ENCODE measurements around the gene LSM7.
"Not testable (repeated sequence)": the region's sequence is repeated elsewhere in the genome, so short reads cannot be mapped to it uniquely, and the experiment has no call there.

LSM7 gene

GRCh38 chr19:2302319-2303210 lies 25.8 kb downstream of the LSM7 start:
- DNase-seq (ENCODE audit: low read depth), result no peak

GRCh38 chr19:2300533-2300932 lies 27.9 kb downstream of the LSM7 start:
- no peak for DNase-seq (ENCODE audit: low read depth)

- no peak for DNase-seq (ENCODE audit: low read depth)
Observed at GRCh38 chr19:2296141-2296540, 32.2 kb downstream of the LSM7 start.

- DNase-seq (ENCODE audit: low read depth), result no peak
Observed at GRCh38 chr19:2294687-2295335, 33.6 kb downstream of the LSM7 start.

GRCh38 chr19:2291185-2291751 lies 37.1 kb downstream of the LSM7 start:
- DNase-seq (ENCODE audit: low read depth), result no peak

- DNase-seq (ENCODE audit: low read depth), result no peak
Observed at GRCh38 chr19:2290441-2291184, 37.8 kb downstream of the LSM7 start.

GRCh38 chr19:2289714-2290435 lies 38.5 kb downstream of the LSM7 start:
- DNase-seq (ENCODE audit: low read depth), result no peak

GRCh38 chr19:2288818-2289713 lies 39.3 kb downstream of the LSM7 start:
- DNase-seq (ENCODE audit: low read depth), result no peak

GRCh38 chr19:2288338-2288817 lies 40.0 kb downstream of the LSM7 start:
- DNase-seq (ENCODE audit: low read depth), result no peak

GRCh38 chr19:2287585-2288337 lies 40.6 kb downstream of the LSM7 start:
- DNase-seq (ENCODE audit: low read depth), result no peak

- no peak for DNase-seq (ENCODE audit: low read depth)
Observed at GRCh38 chr19:2286402-2287140, 41.8 kb downstream of the LSM7 start.

GRCh38 chr19:2283835-2284507 lies 44.4 kb downstream of the LSM7 start:
- no peak for DNase-seq (ENCODE audit: low read depth)

- DNase-seq (ENCODE audit: low read depth), result no peak
Observed at GRCh38 chr19:2282862-2283237, 45.5 kb downstream of the LSM7 start.

GRCh38 chr19:2282062-2282861 lies 46.1 kb downstream of the LSM7 start, which contains the start of gene PEAK3:
PEAK3 (minus strand) TSS chr19:2282175; CDS start chr19:2280931, 1,244 bp downstream.
- no peak for DNase-seq (ENCODE audit: low read depth)

- not testable (repeated sequence) for DNase-seq (ENCODE audit: low read depth)
Observed at GRCh38 chr19:2281265-2282061, 46.9 kb downstream of the LSM7 start.

GRCh38 chr19:2280633-2281264 lies 47.6 kb downstream of the LSM7 start:
- DNase-seq (ENCODE audit: low read depth), result no peak

Measured in stimulated activated CD8-positive, alpha-beta memory T cell treated with anti-CD3 and anti-CD28 coated beads, Interleukin-4, amount 100 ng/mL, for 24 hours (primary cell).